ENCODE results near the gene PYDC1.

DNA sequence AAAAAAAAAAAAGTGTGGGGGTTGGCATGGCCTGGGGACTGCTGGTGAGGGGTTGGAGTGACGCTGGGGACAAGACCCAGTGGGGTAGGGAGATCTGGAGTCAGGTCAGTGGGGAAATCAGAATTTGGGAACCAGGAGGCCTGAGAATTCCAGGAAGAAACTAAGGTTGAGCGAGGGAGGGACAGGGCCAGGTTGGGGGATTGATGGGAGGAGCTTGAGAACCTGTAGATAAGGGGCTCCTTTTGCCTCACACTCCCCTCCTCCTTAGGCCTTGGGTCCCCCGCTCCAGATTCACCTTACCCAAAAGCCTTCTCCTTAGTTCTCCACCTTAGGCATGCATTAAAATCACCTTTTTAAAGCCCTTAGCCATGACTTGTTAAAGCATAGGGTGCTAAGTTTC is 8.3 kb upstream of the PYDC1 start:
- TF ChIP-seq CTCF (IDR thresholded peaks at IDR 0.05; ENCODE audit: low read length) (no peak), EZH2phosphoT487 (IDR thresholded peaks at IDR 0.05; ENCODE audit: low read length) (no peak), EZH2 (optimal IDR thresholded peaks at IDR 0.05; ENCODE audit: low read depth, low read length) (no peak)
